HG03521 (cell line): ENCODE data around the gene CADPS2.

Source experiments
- ATAC-seq: cut with Tn5 transposase; IDR thresholded peaks from one replicate; pipeline ENCODE4 v1.9.1; 2021; ENCODE audit warnings: mild to moderate bottlenecking, moderate library complexity; ENCODE audit not compliant: unreplicated experiment

CADPS2 gene

GRCh38 chr7:122407195-122407594 lies 479.1 kb downstream of the CADPS2 start:
- no peak for ATAC-seq

- ATAC-seq: no peak
Observed at GRCh38 chr7:122403113-122403512, 483.1 kb downstream of the CADPS2 start.

GRCh38 chr7:122402235-122402634 lies 484.0 kb downstream of the CADPS2 start:
- no peak for ATAC-seq

GRCh38 chr7:122397381-122397780 lies 488.9 kb downstream of the CADPS2 start:
- no peak for ATAC-seq

- ATAC-seq: no peak
Observed at GRCh38 chr7:122394512-122394911, 491.7 kb downstream of the CADPS2 start.

GRCh38 chr7:122384528-122384927 lies 501.7 kb downstream of the CADPS2 start:
- no peak for ATAC-seq

- peak; percentile 73 for ATAC-seq
Observed at GRCh38 chr7:122383934-122384333, 502.3 kb downstream of the CADPS2 start.

- ATAC-seq: no peak
Observed at GRCh38 chr7:122380992-122381391, 505.3 kb downstream of the CADPS2 start.

GRCh38 chr7:122379491-122379890 lies 506.8 kb downstream of the CADPS2 start:
- no peak for ATAC-seq

GRCh38 chr7:122369756-122370155 lies 516.5 kb downstream of the CADPS2 start:
- no peak for ATAC-seq

GRCh38 chr7:122364761-122365280 lies 521.4 kb downstream of the CADPS2 start:
- ATAC-seq: no peak

GRCh38 chr7:122363144-122363543 lies 523.1 kb downstream of the CADPS2 start:
- ATAC-seq: no peak

- no peak for ATAC-seq
Observed at GRCh38 chr7:122362473-122362872, 523.8 kb downstream of the CADPS2 start.

- no peak for ATAC-seq
Observed at GRCh38 chr7:122354656-122355055, 531.6 kb downstream of the CADPS2 start.

GRCh38 chr7:122352454-122352853 lies 533.8 kb downstream of the CADPS2 start:
- ATAC-seq: no peak

- no peak for ATAC-seq
Observed at GRCh38 chr7:122350701-122351100, 535.6 kb downstream of the CADPS2 start.

- no peak for ATAC-seq
Observed at GRCh38 chr7:122344303-122344620, 542.0 kb downstream of the CADPS2 start.

- ATAC-seq: no peak
Observed at GRCh38 chr7:122343601-122344302, 542.5 kb downstream of the CADPS2 start.

GRCh38 chr7:122340427-122340826 lies 545.8 kb downstream of the CADPS2 start:
- no peak for ATAC-seq

- ATAC-seq: no peak
Observed at GRCh38 chr7:122339145-122339904, 546.9 kb downstream of the CADPS2 start.

GRCh38 chr7:122337011-122337410 lies 549.2 kb downstream of the CADPS2 start:
- ATAC-seq: no peak

GRCh38 chr7:122329145-122329802 lies 557.0 kb downstream of the CADPS2 start:
- ATAC-seq: no peak
